Colonic mucosa (tissue), 4 donors: ENCODE data around the gene MRPL45. TPM values are rescaled to one million over a fixed set of nuclear protein-coding genes. Genes with fewer than 3 reads are reported as not detected.
"Not testable (repeated sequence)": the region's sequence is repeated elsewhere in the genome, so short reads cannot be mapped to it uniquely, and the experiment has no call there.

ENCODE experiments used
- DNase-seq: peaks from one replicate; pipeline ENCODE4 v3.0.0-alpha.2; 2020
- H3K27ac ChIP-seq: fragments of 200-600 bp; one replicate; pipeline ENCODE4 v1.8.0; 2021
- H3K27me3 ChIP-seq: fragments of 200-600 bp; one replicate; pipeline ENCODE4 v1.8.0; 2021
- H3K36me3 ChIP-seq: fragments of 200-600 bp; one replicate; pipeline ENCODE4 v1.8.0; 2021
- H3K4me1 ChIP-seq: fragments of 200-600 bp; one replicate; pipeline ENCODE4 v1.8.0; 2021; ENCODE audit warnings: mild to moderate bottlenecking
- H3K4me3 ChIP-seq: fragments of 200-600 bp; one replicate; pipeline ENCODE4 v1.8.0; 2021
- H3K9ac ChIP-seq, 2 donors: one replicate each; pipeline ENCODE4 v1.7.0; 2013; ENCODE audit warnings: control low read depth in 2 of 2, low read depth in 2 of 2, low read length in 2 of 2
- H3K9me3 ChIP-seq: fragments of 200-600 bp; one replicate; pipeline ENCODE4 v1.8.0; 2021
- intact Hi-C: fragments of 100-400 bp; cut with DNase I; formaldehyde crosslinking; loops from one replicate; pipeline ENCODE4 v1.14.1; 2022
- total RNA-seq, 2 donors: library from RNA; stranded (reverse); fragmentation: NEBNext Ultra II Directional in 1 of 2; extraction: Animal tissue kit (Norgen Biotek cat#: 25700) in 1 of 2; gene quantifications; one replicate each; pipeline ENCODE4 v1.2.1, GENCODE V29; 2021
- donor health status: healthy.
- donor health status: DM: no; HTN: no; CAD: no.
- donor health status: DM: no; HTN: no; CAD: no.

MRPL45 gene
- total RNA-seq, result 10 to 100 TPM; 34.1 to 42.4 TPM

GRCh38 chr17:38296834-38297517 lies at the start of gene MRPL45:
Gene MRPL45 (plus strand): TSS chr17:38297168. CDS start chr17:38297184, 16 bp downstream.
- H3K9me3 ChIP-seq, intact Hi-C loops, H3K27me3 ChIP-seq, H3K4me1 ChIP-seq, H3K36me3 ChIP-seq: not testable (repeated sequence)
- peak within 1 kb of the TSS; percentile 42 for H3K4me3 ChIP-seq
- H3K27ac ChIP-seq, result peak within 1 kb of the TSS; percentile 47
- H3K9ac ChIP-seq, result peak within 1 kb of the TSS in 1 of 2 donors; percentile 46
- peak; percentile 98 for DNase-seq

- H3K9ac ChIP-seq, H3K4me1 ChIP-seq, H3K4me3 ChIP-seq, intact Hi-C loops, H3K36me3 ChIP-seq, H3K9me3 ChIP-seq, H3K27me3 ChIP-seq, DNase-seq, H3K27ac ChIP-seq: not testable (repeated sequence)
Observed at GRCh38 chr17:38253191-38253590, 43.8 kb upstream of the MRPL45 start.

GRCh38 chr17:38254357-38254756 lies 42.6 kb upstream of the MRPL45 start:
- H3K4me1 ChIP-seq, H3K27me3 ChIP-seq, H3K9me3 ChIP-seq, H3K36me3 ChIP-seq, H3K4me3 ChIP-seq, H3K9ac ChIP-seq, H3K27ac ChIP-seq, intact Hi-C loops, DNase-seq: not testable (repeated sequence)

GRCh38 chr17:38257013-38257621 lies 39.9 kb upstream of the MRPL45 start:
- intact Hi-C loops, H3K36me3 ChIP-seq, H3K27me3 ChIP-seq, H3K9ac ChIP-seq, H3K9me3 ChIP-seq, H3K4me1 ChIP-seq: not testable (repeated sequence)
- peak overlapping the region; percentile 31 for H3K4me3 ChIP-seq
- peak overlapping the region; percentile 73 for H3K27ac ChIP-seq
- peak; percentile 89 for DNase-seq

- H3K36me3 ChIP-seq, DNase-seq, H3K9me3 ChIP-seq, H3K4me1 ChIP-seq, H3K4me3 ChIP-seq, H3K9ac ChIP-seq, intact Hi-C loops, H3K27me3 ChIP-seq, H3K27ac ChIP-seq: not testable (repeated sequence)
Observed at GRCh38 chr17:38265974-38266506, 30.9 kb upstream of the MRPL45 start.

GRCh38 chr17:38266571-38266970 lies 30.4 kb upstream of the MRPL45 start:
- H3K9me3 ChIP-seq, H3K36me3 ChIP-seq, H3K27ac ChIP-seq, DNase-seq, intact Hi-C loops, H3K27me3 ChIP-seq, H3K9ac ChIP-seq, H3K4me1 ChIP-seq, H3K4me3 ChIP-seq: not testable (repeated sequence)

- H3K27me3 ChIP-seq, H3K9ac ChIP-seq, H3K4me3 ChIP-seq, H3K36me3 ChIP-seq, intact Hi-C loops, H3K4me1 ChIP-seq, DNase-seq, H3K9me3 ChIP-seq, H3K27ac ChIP-seq: not testable (repeated sequence)
Observed at GRCh38 chr17:38268138-38268537, 28.8 kb upstream of the MRPL45 start.

GRCh38 chr17:38269045-38269444 lies 27.9 kb upstream of the MRPL45 start:
- H3K9me3 ChIP-seq, H3K9ac ChIP-seq, DNase-seq, H3K27me3 ChIP-seq, H3K4me3 ChIP-seq, H3K4me1 ChIP-seq, intact Hi-C loops, H3K36me3 ChIP-seq, H3K27ac ChIP-seq: not testable (repeated sequence)

GRCh38 chr17:38269552-38269951 lies 27.4 kb upstream of the MRPL45 start:
- H3K36me3 ChIP-seq, H3K9ac ChIP-seq, intact Hi-C loops, H3K9me3 ChIP-seq, H3K27ac ChIP-seq, H3K27me3 ChIP-seq, H3K4me3 ChIP-seq, H3K4me1 ChIP-seq, DNase-seq: not testable (repeated sequence)

GRCh38 chr17:38285994-38286393 lies 11.0 kb upstream of the MRPL45 start:
- H3K9me3 ChIP-seq, intact Hi-C loops, H3K4me3 ChIP-seq, H3K27ac ChIP-seq, H3K27me3 ChIP-seq, DNase-seq, H3K9ac ChIP-seq, H3K36me3 ChIP-seq, H3K4me1 ChIP-seq: not testable (repeated sequence)

- H3K27ac ChIP-seq, H3K4me3 ChIP-seq, H3K9ac ChIP-seq, intact Hi-C loops, H3K36me3 ChIP-seq, H3K4me1 ChIP-seq, H3K27me3 ChIP-seq, DNase-seq, H3K9me3 ChIP-seq: not testable (repeated sequence)
Observed at GRCh38 chr17:38286501-38287091, 10.4 kb upstream of the MRPL45 start.

GRCh38 chr17:38288217-38288827 lies 8.6 kb upstream of the MRPL45 start:
- H3K4me3 ChIP-seq, intact Hi-C loops, H3K36me3 ChIP-seq, H3K9ac ChIP-seq, H3K27ac ChIP-seq, H3K27me3 ChIP-seq, DNase-seq, H3K4me1 ChIP-seq, H3K9me3 ChIP-seq: not testable (repeated sequence)

GRCh38 chr17:38289760-38290159 lies 7.2 kb upstream of the MRPL45 start:
- intact Hi-C loops, H3K4me1 ChIP-seq, H3K27ac ChIP-seq, H3K36me3 ChIP-seq, H3K9me3 ChIP-seq, H3K9ac ChIP-seq, H3K4me3 ChIP-seq, DNase-seq, H3K27me3 ChIP-seq: not testable (repeated sequence)
